GM18526 (cell line): Measurements from ENCODE around the gene MSMB.

ENCODE experiments used
- POLR2A ChIP-seq: IDR thresholded peaks from 3 replicates; pipeline ENCODE4 v1.6.1; 2011; ENCODE audit not compliant: insufficient read length; ENCODE audit errors: extremely low read depth

The MSMB gene

GRCh38 chr10:46000538-46000937 lies 45.5 kb downstream of the MSMB start:
- TF ChIP-seq POLR2A: no peak

GRCh38 chr10:45997994-45998763 lies 47.9 kb downstream of the MSMB start:
- no peak for TF ChIP-seq POLR2A

- TF ChIP-seq POLR2A: no peak
Observed at GRCh38 chr10:45997557-45997956, 48.5 kb downstream of the MSMB start.
